ENCODE results near the gene TMX2. TPM values are rescaled to one million over a fixed set of nuclear protein-coding genes. Genes with fewer than 3 reads are reported as not detected.

The TMX2 gene
- total and polyA plus RNA-seq, 2 donors (not counting 3 experiments of a cell fraction or from before 2014, with no cell fraction given): 52.7 to 67.7 TPM

GRCh38 chr11:57785072-57785471 is 72.7 kb downstream of the TMX2 start:
- Histone ChIP-seq H3K9ac (replicated peaks; ENCODE audit: extremely low read depth, insufficient read depth, low read length) (no peak overlapping the region), H4K20me1 (replicated peaks; ENCODE audit: control insufficient read depth, extremely low read depth, insufficient read depth, low read length) (peaks cover 13% of the 10 kb centered on the region), H3K9me1 (replicated peaks; ENCODE audit: control insufficient read depth, extremely low read depth, insufficient read depth, low read length) (no peaks in the 10 kb centered on the region), H2AFZ (ENCODE audit: low read depth, low read length) (no peak overlapping the region), H3K27ac (ENCODE audit: insufficient read depth, low read depth, low read length) (no peak overlapping the region), H3K4me3 (replicated peaks in 1 of 3; ENCODE audit: insufficient read depth in 1 of 3, low read depth in 1 of 3, low read length in 3 of 3) (no peak overlapping the region), H3K27me3 (ENCODE audit: control insufficient read depth in 2 of 2, insufficient read depth in 2 of 2, low read length in 2 of 2) (no peaks in the 10 kb centered on the region), H3K4me1 (ENCODE audit: control insufficient read depth, extremely low read depth, insufficient read depth, low read length) (peaks cover 25% of the 10 kb centered on the region), H3K9me3 (replicated peaks; ENCODE audit: control insufficient read depth, insufficient read depth, low read length) (no peaks in the 10 kb centered on the region), H3K4me2 (ENCODE audit: insufficient read depth, low read length) (no peak overlapping the region), H3K79me2 (ENCODE audit: control insufficient read depth, insufficient read depth, low read length) (peaks cover 97% of the 10 kb centered on the region), H3K36me3 (ENCODE audit: control insufficient read depth in 2 of 2, extremely low read depth in 1 of 2, insufficient read depth in 2 of 2, low read length in 2 of 2) (peaks cover 2 to 3% of the 10 kb centered on the region in 2 experiments)
- POLR2A ChIA-PET: interaction anchor here (1.0 kb wide), 1 partner anchor 21 kb away, joined by 3 read pairs; no protein-coding TSS in a partner anchor
- TF ChIP-seq JUN (IDR thresholded peaks at IDR 0.05; ENCODE audit: borderline replicate concordance, insufficient read depth, insufficient read length, low read depth) (no peak), EZH2 (IDR thresholded peaks at IDR 0.05; ENCODE audit: borderline replicate concordance, low read depth, low read length, severe bottlenecking) (no peak), CTCF (IDR thresholded peaks at IDR 0.05; ENCODE audit: extremely low read depth in 1 of 2, insufficient read depth in 1 of 2, low read depth in 1 of 2, low read length in 2 of 2) (no peak)
- dilution Hi-C loops (cut with MboI; ENCODE audit: extremely low pct_ligation_motif_present, low sequenced_read_pairs) (no loop called here), intact Hi-C loops (cut with micrococcal nuclease) (no loop called here)
- BruUV-seq (replicated peaks): no TSS peak
- DNase-seq (ENCODE audit: low read depth, low spot score): no peak
- FAIRE-seq: no peak
- CTCF ChIA-PET: interaction anchor here (1.4 to 1.6 kb wide), 4 partner anchors 10 to 33 kb away, joined by 3 to 8 read pairs (median 4); partner anchors contain the start of gene BTBD18

- Histone ChIP-seq H2AFZ (ENCODE audit: low read depth, low read length) (no peak overlapping the region), H3K79me2 (ENCODE audit: control insufficient read depth, insufficient read depth, low read length) (peaks cover 97% of the 10 kb centered on the region), H3K9ac (replicated peaks; ENCODE audit: extremely low read depth, insufficient read depth, low read length) (no peak overlapping the region), H3K36me3 (ENCODE audit: control insufficient read depth in 2 of 2, extremely low read depth in 1 of 2, insufficient read depth in 2 of 2, low read length in 2 of 2) (peaks cover 2 to 3% of the 10 kb centered on the region in 2 experiments), H3K4me3 (replicated peaks in 1 of 3; ENCODE audit: insufficient read depth in 1 of 3, low read depth in 1 of 3, low read length in 3 of 3) (no peak overlapping the region), H3K4me2 (ENCODE audit: insufficient read depth, low read length) (no peak overlapping the region), H3K27ac (ENCODE audit: insufficient read depth, low read depth, low read length) (no peak overlapping the region), H3K9me1 (replicated peaks; ENCODE audit: control insufficient read depth, extremely low read depth, insufficient read depth, low read length) (no peaks in the 10 kb centered on the region), H3K27me3 (ENCODE audit: control insufficient read depth in 2 of 2, insufficient read depth in 2 of 2, low read length in 2 of 2) (no peaks in the 10 kb centered on the region), H3K4me1 (ENCODE audit: control insufficient read depth, extremely low read depth, insufficient read depth, low read length) (peaks cover 19% of the 10 kb centered on the region), H3K9me3 (replicated peaks; ENCODE audit: control insufficient read depth, insufficient read depth, low read length) (no peaks in the 10 kb centered on the region), H4K20me1 (replicated peaks; ENCODE audit: control insufficient read depth, extremely low read depth, insufficient read depth, low read length) (peaks cover 13% of the 10 kb centered on the region)
- FAIRE-seq: no peak
- ChIA-PET CTCF (interaction anchor here (1.0 kb wide), 1 partner anchor 14 kb away, joined by 4 read pairs; no protein-coding TSS in a partner anchor), POLR2A (no interaction called here)
- TF ChIP-seq EZH2 (IDR thresholded peaks at IDR 0.05; ENCODE audit: borderline replicate concordance, low read depth, low read length, severe bottlenecking) (no peak), POLR2A (IDR thresholded peaks at IDR 0.05; ENCODE audit: low read depth, low read length) (no peak), FOS (IDR thresholded peaks at IDR 0.05; ENCODE audit: borderline replicate concordance, insufficient read depth, low read length) (no peak), POLR2AphosphoS5 (IDR thresholded peaks at IDR 0.05; ENCODE audit: insufficient read depth, low read depth, low read length) (no peak), MYC (IDR thresholded peaks at IDR 0.05; ENCODE audit: low read depth, low read length) (no peak), MAX (IDR thresholded peaks at IDR 0.05; ENCODE audit: insufficient read depth, insufficient read length) (no peak), CTCF (IDR thresholded peaks at IDR 0.05; ENCODE audit: extremely low read depth in 1 of 2, insufficient read depth in 1 of 2, low read depth in 1 of 2, low read length in 2 of 2) (no peak), JUN (IDR thresholded peaks at IDR 0.05; ENCODE audit: borderline replicate concordance, insufficient read depth, insufficient read length, low read depth) (no peak), GATA2 (IDR thresholded peaks at IDR 0.05; ENCODE audit: insufficient read depth, insufficient read length, low read depth, low read length) (no peak)
- BruUV-seq (replicated peaks): no TSS peak
- dilution Hi-C loops (cut with MboI; ENCODE audit: extremely low pct_ligation_motif_present, low sequenced_read_pairs): no loop called here
- no peak for DNase-seq (ENCODE audit: low read depth, low spot score)
- intact Hi-C loops (cut with micrococcal nuclease): no loop called here
Observed at GRCh38 chr11:57786436-57786835, 74.0 kb downstream of the TMX2 start.
